Left colon (tissue), 2 donors: Measurements from ENCODE around the gene NOTUM. TPM values are rescaled to one million over a fixed set of nuclear protein-coding genes. Genes with fewer than 3 reads are reported as not detected.
A peak's percentile ranks its signal among the peaks of the same experiment; 100 is the strongest.
"Not testable (repeated sequence)": the region's sequence is repeated elsewhere in the genome, so short reads cannot be mapped to it uniquely, and the experiment has no call there.

Source experiments
- ATAC-seq: fragments of 200-7000 bp; cut with Tn5 transposase; one replicate; pipeline ENCODE4 v1.9.1; 2020; ENCODE audit warnings: mild to moderate bottlenecking, moderate library complexity
- DNase-seq, 2 donors: peaks; one replicate each; pipeline ENCODE4 v3.0.0-alpha.2; 2020
- intact Hi-C, 2 donors: fragments of 100-400 bp; cut with DNase I in 1 of 2; cut with micrococcal nuclease in 1 of 2; formaldehyde crosslinking; loops; one replicate each; pipeline versions ENCODE4 v1.11.2 to v1.14.0; 2022; cut with DNase I, micrococcal nuclease
- total RNA-seq, 2 donors: library from RNA; stranded (reverse); fragmentation: NEBNext Ultra II Directional; extraction: Animal tissue kit (Norgen Biotek cat#: 25700); gene quantifications; one replicate each; pipeline ENCODE4 v1.2.1, GENCODE V29; 2021
- donor health status: DM: no; HTN: no; CAD: no.
- donor health status: DM: yes; HTN: yes; CAD: no.

The NOTUM gene
- total RNA-seq, 2 donors from 2014 or later, result not detected

DNA sequence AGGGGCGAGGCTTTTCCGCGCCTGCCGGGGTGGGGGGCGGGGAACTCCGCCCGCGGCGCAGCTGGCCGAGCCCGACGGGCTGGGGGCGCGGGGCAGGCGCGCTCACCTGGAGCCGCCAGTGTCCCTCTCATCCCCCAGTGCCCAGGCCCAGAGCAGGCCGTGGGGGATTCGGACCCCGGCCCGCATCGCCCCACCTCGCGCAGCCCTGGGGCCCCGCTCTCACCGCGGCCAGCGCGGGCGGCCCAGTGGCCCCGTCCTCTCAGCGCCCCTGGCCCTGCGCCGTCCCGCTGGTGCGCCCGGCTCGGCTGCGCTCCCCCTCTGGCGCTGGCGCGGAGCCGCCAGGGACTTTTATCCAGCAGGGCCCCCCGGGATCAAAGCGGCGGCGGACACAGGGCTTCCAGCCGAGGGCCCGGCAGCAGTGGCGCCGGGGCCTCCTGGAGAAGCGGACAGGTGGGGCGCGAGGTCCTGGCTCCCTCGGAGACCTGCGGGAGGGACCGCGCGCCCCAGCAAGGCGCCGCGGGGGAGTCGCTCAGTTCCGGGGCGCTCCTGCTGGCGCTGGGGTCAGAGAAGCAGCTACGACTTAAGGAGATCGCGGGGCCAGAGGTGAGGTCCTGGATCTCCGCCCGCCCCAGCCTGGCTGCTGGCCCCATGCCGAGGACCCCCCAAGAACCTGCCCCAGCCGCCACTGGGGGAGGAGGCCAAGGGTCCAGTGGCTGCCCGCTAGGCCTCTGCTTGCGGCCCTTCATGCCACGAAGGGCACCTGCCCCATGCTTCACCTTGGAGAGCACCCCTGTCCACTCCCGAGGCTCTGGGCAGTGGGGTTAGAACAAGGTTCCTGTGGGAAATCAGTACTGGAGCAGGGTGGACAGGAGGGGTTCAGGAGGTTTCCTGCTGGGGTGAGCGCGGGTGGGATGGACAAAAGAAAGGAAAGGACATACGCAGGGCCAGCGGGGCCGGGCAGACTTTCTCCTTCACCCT, 823 bp upstream of the NOTUM start:
- ATAC-seq, result no peak

DNA sequence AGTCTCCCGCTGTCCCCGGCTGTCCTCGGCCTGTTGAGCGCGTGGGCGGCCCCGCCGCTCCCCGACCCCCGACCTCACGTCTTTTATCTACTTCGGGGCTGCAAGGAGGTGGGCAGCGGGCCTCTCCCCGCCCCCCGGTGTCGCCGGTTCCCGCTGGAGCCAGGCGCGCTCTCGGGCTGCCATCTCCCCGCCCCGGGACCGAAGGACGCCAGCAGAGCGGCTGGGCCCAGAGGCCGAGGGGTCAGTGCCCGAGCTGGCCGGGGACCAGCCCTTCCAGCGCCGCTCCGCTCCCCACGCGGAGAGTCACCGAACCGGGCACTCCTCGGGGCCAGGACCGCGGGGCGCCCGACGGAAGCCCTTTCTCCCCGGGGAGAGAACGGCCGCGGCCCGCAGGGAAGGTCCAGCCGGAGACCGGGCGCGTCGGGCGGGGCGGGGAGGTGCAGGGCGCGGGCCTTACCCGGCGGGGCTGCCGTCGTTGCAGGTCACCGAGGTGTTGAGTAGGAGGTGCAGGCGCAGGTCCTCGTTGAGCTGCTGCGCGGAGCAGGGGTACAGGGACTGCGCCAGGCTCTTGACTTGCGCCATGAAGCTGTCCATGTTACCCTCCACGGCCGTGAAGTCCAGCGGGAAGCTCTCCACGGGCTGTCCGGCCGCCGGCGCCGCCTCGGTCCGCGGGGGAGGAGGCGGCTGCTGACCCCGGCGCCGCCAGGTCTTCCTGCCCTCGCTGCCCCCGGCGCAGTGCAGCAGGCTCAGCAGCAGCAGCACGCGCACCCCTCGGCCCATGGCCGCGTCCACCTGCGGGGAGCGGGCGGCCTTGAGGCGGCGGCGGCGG, 643 bp downstream of the NOTUM start:
- ATAC-seq (peak; percentile 49), DNase-seq (peak in 1 of 2 donors; percentile 35)
- intact Hi-C loops, result no loop called here

More for the DNA sequence above, 823 bp upstream of the NOTUM start:
- DNase-seq, result no peak
- intact Hi-C loops, result no loop called here

DNA sequence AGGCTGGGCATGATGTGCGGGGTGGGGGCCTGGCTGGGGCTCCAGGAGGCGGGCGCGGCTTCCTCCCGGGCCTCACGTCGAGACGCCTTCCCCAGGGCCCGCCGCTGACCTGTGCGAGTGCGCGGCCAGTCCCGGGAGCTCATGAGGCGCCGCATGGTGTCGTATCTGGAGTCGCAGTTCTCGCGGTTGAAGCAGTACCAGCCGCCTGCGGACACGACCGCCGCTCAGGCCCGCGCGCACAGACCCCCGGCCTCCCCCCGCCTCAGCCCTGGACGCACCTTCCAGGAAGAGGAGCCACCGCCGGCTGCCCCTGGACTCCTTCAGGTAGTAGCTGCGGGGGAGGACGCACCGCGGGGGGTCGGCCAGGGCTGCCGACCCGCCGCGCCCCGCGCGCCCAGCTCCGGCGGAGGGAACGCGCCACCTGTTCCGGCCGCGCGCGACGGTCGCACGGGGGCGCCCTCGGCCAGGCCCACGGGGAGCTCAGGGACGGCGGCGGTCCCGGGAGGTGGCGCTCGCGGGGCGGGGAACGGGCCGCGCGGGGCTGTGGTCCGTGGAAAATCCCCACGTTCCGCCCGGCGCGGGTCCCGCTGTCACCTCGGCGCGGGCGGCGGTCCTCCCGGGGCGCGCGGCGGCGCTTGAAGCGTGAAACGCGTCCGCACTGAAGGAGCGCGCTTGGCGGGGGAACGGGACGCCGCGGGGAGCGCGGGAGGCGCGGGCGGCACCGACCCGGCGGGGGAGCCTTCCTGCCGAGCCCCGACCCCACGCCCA, 1.4 kb downstream of the NOTUM start:
- intact Hi-C loops, result no loop called here
- ATAC-seq (peak; percentile 90), DNase-seq (peak in 1 of 2 donors; percentile 84)

DNA sequence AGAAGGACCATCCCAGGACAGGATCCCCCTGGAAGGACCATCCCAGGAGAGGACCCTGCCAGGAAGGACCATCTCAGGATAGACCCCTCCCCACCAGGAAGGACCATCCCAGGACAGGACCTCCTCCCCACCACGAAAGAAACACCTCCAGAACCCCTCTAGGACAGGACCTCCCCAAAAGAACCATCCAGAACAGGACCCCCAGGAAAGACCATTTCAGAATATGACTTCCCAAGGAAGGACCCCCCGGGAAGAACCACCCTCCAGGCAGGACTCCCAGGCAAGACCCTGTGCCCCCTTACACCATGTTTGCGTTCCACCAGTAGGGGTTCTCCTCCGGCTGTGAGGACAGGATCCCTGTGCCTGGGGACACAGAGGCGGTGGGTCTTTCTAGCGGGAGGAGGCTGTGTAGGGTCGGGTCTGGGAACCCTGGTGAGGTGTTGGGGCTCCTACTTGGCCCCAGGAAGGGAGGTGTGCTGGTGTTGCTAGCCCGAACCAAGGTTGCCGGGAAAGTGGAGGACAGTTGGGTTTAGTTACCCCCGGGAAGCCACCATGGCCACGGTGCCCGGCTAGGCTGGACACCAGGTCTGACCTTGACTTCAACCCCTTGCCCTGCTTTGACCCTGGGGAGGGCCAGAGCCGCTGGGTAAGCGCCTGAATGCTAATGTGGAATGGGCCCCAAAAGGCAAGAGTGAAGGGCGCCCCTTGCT, 2.2 kb downstream of the NOTUM start:
- no peak for DNase-seq
- intact Hi-C loops, result no loop called here
- ATAC-seq, result no peak

DNA sequence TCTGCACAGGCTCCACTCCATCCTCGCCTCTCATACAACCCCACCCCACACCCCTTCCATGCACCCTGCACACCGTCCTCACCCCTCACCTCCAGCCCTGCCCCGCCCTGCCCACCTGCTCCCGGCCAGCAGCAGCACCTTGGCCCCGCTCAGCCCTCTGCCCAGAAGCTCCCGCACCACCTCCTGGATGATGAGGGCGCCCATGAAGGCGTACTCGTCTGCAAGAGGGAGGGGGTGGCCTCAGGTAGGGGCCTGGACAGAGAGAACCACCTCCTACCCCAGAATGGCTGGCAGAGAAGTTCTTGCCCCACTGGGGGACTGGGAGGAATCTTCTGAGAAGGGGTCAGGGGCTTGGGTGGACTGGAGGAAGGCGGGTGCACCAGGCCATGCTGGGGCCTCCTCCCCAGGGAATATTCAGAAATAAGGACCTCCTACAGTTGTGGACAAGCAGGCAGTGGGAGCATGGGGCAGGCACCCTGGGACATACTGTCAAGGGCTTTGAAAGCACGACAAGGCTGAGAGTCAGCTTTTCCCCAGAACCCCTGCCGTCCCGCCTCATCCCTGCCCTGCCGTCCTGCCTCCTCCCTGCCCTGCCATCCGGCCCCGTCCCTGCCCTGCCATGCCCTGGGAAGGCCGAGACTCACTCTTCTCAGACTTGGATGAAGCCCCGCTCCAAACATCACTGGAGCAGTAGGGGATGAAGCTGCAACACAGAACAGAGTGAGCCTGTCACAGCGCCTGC, 3.1 kb downstream of the NOTUM start:
- ATAC-seq (no peak), DNase-seq (no peak)
- intact Hi-C loops, result no loop called here

DNA sequence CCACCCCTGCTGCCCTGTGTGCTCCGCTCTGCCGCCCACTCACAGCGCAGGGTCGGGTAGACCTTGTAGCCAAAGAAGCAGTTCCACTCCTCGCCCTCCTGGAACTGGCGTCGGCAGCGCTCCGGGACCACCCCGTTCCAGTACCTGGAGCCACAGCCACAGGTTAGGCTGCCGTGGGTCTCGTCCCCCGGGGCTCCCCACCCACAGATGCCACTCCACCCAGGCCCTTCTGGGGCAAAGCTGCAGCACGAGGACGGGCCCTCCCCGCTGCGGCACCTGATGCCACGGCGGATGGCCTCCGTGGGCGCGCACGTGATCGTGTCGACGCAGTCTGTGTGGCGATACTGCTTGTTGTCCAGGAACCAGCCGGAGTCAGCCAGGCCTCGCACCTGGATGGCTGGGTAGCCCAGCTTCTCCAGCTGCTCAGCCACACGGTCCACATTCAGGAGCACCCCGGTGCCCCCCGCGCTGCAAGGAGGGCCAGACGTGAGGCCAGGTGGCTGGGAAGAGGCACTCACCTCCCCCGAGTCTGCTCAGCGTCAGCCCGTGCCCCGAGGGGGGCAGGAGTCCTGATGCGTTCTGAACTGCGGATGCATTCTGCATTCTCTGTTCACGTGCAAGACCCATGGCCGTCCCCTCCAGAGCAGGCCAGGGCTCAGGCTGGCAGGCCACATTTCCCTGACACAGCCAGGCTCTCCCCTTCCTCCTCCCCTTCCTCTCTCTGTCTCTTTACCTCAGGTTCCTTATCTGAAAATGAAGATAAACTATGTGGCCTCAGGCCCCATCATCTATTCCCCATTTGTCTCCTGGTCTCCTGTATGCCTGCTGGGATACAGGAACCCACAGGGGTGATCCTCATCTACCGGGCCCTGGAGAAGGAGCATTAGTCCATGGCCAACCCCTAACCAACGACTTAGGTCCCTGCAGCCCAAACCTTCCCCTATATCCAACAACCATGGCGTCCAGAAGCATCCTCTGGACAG, 4.1 kb downstream of the NOTUM start:
- intact Hi-C loops, result no loop called here
- no peak for ATAC-seq
- no peak for DNase-seq

DNA sequence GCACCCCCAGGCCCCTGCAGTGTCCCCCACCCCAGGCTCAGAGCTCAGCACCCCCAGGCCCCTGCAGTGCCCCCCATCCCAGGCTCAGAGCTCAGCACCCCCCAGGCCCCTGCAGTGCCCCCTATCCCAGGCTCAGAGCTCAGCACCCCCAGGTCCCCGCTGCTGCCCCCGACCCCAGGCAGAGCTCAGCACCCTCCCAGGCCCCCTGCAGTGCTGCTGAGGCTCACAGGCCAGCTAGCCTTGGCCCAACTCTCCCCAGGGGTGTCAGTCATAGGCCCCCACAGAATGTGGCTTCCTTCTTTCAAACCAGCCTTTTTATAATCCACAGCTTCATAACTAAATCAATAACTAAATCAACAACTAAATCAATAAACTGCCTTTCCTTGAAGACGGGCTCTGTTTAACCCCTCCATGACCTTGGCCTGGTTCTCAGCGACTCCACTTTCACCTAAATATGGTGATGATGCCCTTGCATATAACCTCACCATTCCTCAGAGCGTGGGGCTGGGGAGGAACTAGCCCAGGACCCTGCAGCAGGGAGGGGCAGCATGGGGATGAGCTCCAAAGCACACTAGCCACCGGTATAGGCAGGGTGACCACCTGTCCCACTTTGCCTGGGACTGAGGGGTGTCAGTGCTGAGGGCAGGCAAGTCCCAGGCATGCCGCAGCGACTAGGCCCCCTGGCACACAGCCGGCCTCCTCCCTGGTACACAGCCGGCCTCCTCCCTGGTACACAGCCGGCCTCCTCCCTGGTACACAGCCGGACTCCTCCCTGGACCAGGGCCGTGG, 5.0 kb downstream of the NOTUM start:
- intact Hi-C loops, result no loop called here

DNA sequence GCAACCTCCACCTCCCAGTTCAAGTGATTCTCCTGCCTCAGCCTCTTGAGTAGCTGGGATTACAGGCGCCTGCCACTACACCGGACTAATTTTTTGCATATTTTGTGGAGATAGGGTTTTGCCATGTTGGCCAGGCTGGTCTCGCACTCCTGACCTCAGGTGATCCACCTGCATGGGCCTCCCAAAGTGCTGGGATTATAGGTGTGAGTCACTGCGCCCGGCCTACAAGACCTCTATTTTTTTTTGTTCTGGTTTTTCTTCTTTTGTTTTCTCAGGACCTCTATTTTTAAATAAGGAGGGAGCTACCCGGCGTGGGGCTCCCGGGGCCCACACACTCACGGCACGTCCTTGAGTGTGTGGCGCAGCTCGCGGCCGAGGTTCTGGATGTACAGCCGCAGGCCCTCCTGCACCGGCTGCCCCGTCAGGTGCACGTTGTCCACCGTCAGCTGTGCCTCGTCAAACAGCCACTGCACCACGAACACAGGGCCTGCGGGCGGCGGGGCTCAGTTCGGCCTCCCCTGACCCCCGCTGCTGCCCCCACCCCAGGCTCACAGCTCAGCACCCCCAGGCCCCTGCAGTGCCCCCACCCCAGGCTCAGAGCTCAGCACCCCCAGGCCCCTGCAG, 5.8 kb downstream of the NOTUM start:
- intact Hi-C loops, result no loop called here
- DNase-seq (no peak), ATAC-seq (no peak)

More for the DNA sequence above, 5.0 kb downstream of the NOTUM start:
- DNase-seq (no peak), ATAC-seq (no peak)

DNA sequence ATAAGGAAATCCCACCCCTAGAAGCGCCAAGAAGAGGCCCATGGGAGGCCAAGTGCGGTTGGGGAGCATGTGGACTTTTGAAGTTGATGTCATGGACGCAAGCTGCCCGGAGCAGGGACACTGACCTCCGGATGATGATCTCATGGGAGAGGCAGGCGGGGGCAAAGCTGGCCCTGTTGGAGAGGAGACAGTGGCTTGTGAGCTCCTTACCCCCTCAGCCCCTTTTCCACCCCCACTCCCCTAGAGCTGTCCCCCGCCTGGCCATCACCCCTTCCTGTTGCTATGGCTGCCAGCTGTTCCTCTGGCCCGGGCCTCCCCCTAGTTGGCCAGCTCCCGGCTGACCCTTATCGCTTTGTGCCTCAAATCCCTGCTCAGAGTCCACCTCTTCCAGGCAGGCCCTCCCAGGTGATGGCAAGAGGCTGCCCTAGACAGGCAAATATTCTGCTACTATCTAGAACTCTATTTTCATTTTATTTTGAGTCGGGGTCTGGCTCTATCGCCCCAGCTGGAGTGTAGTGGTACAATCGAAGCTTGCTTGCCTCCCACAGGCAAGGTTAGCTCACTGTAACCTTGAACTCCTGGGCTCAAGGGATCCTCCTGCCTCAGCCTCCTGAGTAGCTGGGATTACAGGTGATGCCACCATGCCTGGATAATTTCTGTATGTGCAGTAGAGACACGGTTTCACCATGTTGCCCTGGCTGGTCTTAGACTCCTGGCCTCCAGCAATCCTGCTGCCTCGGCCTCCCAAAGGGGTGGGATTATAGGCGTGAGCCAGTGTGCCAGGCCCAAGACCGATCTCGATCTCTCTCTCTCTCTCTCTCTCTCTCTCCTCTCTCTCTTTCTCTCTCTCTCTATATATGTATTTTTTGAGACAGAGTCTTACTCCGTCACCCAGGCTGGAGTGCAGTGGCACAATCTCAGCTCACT, 6.6 kb downstream of the NOTUM start:
- DNase-seq, result no peak
- ATAC-seq, result no peak
- intact Hi-C loops, result no loop called here

DNA sequence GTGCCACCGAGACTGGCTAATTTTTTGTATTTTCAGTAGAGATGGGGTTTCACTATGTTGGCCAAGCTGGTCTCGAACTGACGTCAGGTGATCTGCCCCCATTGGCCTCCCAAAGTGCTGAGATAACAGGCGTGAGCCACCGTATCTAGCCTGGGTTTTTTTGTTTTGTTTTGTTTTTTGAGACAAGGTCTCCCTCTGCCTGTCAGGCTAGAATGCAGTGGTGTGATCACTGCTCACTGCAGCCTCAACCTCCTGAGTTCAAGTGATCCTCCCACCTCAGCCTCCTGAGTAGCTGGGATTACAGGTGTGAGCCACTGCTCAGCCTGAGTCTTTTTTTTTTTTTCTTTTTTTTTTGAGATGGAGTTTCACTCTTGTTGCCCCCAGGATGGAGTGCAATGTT, 7.5 kb downstream of the NOTUM start:
- DNase-seq, intact Hi-C loops: not testable (repeated sequence)
- peak; percentile 50 for ATAC-seq

DNA sequence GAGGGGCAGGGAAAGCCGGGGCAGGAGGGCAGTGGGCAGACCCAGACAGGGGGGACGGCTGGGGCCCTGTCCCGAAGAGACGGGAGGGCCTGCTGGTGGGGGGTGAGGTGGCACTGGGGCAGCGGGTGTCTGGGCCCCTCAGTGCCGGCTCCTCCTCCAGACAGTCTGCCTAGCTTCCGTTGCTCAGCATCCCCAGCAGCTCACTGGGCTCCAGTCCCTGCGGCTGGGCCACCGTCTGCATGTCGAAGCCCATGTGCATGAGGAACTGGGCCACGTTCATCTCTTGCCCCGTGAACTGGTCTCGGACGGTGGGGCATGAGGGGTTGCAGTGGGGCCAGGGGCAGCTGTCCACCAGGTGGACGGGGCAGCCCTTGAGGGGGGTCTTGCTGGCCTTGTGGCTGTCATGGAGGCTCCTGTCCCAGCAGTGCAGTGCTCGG, 8.2 kb downstream of the NOTUM start:
- DNase-seq (no peak), ATAC-seq (no peak)
- intact Hi-C loops, result no loop called here

DNA sequence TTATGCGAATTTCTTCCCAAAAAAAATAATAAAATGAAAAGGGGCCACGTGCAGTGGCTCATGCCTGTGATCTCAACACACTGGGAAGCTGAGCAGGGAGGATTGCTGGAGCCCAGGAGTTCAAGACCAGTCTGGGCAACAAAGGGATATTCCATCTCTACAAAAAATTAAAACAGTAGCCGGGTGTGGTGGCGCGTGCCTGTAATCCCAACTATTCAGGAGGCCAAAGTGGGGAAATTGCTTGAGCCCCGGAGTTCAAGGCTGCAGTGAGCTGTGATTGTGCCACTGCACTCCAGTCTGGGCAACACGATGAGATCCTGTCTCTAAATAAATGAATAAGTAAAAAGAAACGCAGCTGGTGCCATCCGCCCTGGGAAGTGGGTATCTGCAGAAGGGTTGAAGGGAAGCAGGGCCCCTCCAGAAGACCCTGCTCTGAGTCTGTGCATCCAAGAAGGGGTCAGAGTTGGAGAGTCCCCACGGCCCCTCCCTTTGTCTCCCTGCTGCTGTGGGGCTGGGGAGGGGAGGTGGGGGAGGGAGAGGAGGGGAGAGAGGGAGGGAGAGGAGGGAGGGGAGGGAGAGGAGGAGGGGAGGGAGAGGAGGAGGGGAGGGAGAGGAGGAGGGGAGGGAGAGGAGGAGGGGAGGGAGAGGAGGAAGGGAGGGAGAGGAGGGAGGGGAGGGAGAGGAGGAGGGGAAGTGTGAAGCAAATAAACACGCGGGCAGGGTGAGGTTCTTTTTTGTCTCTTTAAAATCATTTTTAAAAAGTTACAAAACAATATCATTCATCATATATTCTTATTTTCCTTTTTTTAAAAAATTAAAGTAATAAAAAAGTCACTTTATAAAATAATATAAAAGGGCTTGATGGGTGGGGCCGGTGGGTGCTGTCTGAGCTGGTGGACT, 9.0 kb downstream of the NOTUM start:
- ATAC-seq (no peak), DNase-seq (no peak)
- intact Hi-C loops, result no loop called here

DNA sequence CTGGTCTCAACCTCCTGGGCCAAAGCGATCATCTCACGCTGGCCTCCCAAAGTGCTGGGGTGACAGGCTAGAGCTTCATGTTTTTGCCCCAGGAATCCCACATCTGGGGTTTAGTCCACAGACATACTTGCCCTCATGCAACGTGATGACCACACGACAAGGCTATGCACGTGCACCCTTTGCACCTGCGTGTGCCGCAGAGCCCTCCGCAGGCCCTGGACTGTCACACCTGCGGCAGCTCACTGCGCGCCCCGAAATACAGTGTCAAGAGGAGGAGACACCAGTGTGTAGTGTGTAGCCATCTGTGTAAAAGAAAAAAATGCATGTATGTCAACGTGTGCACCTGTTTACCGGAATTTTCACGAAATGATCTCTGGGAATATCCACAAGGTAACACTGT, 10.5 kb downstream of the NOTUM start:
- intact Hi-C loops, result no loop called here
- no peak for DNase-seq
- ATAC-seq, result no peak
